Pons (tissue), 1 donor: ENCODE data around the gene EIF2S2.
A peak's percentile ranks its signal among the peaks of the same experiment; 100 is the strongest.
"Not testable (repeated sequence)": the region's sequence is repeated elsewhere in the genome, so short reads cannot be mapped to it uniquely, and the experiment has no call there.

Source experiments
- DNase-seq: peaks from one replicate; pipeline ENCODE4 v3.0.0-alpha.2; 2016; ENCODE audit warnings: low spot score

The EIF2S2 gene

GRCh38 chr20:34111702-34112599 is at the start of gene EIF2S2:
EIF2S2 (minus strand) TSS chr20:34112243; CDS start chr20:34112110, 133 bp downstream.
- peak; percentile 98 for DNase-seq

GRCh38 chr20:34157697-34158096 is 45.7 kb upstream of the EIF2S2 start:
- DNase-seq: not testable (repeated sequence)

- DNase-seq: no peak
These were observed 43.8 kb upstream of the EIF2S2 start for GRCh38 chr20:34155836-34156235.

- not testable (repeated sequence) for DNase-seq
These were observed 41.1 kb upstream of the EIF2S2 start for GRCh38 chr20:34153169-34153568.

- not testable (repeated sequence) for DNase-seq
These were observed 40.0 kb upstream of the EIF2S2 start for GRCh38 chr20:34152073-34152472.

- DNase-seq: no peak
These were observed 38.4 kb upstream of the EIF2S2 start for GRCh38 chr20:34150306-34151000.

- no peak for DNase-seq
These were observed 33.3 kb upstream of the EIF2S2 start for GRCh38 chr20:34145280-34145819.

- no peak for DNase-seq
These were observed 31.9 kb upstream of the EIF2S2 start for GRCh38 chr20:34143951-34144350.

- no peak for DNase-seq
These were observed 30.1 kb upstream of the EIF2S2 start for GRCh38 chr20:34142121-34142520.

GRCh38 chr20:34141293-34141692 is 29.2 kb upstream of the EIF2S2 start:
- DNase-seq: no peak

- not testable (repeated sequence) for DNase-seq
These were observed 23.7 kb upstream of the EIF2S2 start for GRCh38 chr20:34135525-34136275.

- DNase-seq: not testable (repeated sequence)
These were observed 21.4 kb upstream of the EIF2S2 start for GRCh38 chr20:34133365-34133860.

- DNase-seq: not testable (repeated sequence)
These were observed 20.9 kb upstream of the EIF2S2 start for GRCh38 chr20:34132943-34133342.

GRCh38 chr20:34132491-34132890 is 20.4 kb upstream of the EIF2S2 start:
- not testable (repeated sequence) for DNase-seq

GRCh38 chr20:34131491-34131890 is 19.4 kb upstream of the EIF2S2 start:
- DNase-seq: no peak

- DNase-seq: peak; percentile 86
These were observed 17.6 kb upstream of the EIF2S2 start for GRCh38 chr20:34129518-34130162.

GRCh38 chr20:34127792-34128191 is 15.7 kb upstream of the EIF2S2 start:
- no peak for DNase-seq

- no peak for DNase-seq
These were observed 12.6 kb upstream of the EIF2S2 start for GRCh38 chr20:34124469-34125249.

- no peak for DNase-seq
These were observed 11.3 kb upstream of the EIF2S2 start for GRCh38 chr20:34123309-34123708.

GRCh38 chr20:34122274-34122980 is 10.4 kb upstream of the EIF2S2 start:
- no peak for DNase-seq
